ENCODE results near the gene TTR.
A peak's percentile ranks its signal among the peaks of the same experiment; 100 is the strongest.

TTR gene

DNA sequence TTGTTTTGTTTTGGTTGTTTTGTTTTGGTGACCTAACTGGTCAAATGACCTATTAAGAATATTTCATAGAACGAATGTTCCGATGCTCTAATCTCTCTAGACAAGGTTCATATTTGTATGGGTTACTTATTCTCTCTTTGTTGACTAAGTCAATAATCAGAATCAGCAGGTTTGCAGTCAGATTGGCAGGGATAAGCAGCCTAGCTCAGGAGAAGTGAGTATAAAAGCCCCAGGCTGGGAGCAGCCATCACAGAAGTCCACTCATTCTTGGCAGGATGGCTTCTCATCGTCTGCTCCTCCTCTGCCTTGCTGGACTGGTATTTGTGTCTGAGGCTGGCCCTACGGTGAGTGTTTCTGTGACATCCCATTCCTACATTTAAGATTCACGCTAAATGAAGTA lies at the start of gene TTR:
Gene TTR (plus strand): TSS at position 250 of the 400 bp plus-strand sequence. CDS start 26 bp downstream, at position 276.
- no peak for DNase-seq

DNA sequence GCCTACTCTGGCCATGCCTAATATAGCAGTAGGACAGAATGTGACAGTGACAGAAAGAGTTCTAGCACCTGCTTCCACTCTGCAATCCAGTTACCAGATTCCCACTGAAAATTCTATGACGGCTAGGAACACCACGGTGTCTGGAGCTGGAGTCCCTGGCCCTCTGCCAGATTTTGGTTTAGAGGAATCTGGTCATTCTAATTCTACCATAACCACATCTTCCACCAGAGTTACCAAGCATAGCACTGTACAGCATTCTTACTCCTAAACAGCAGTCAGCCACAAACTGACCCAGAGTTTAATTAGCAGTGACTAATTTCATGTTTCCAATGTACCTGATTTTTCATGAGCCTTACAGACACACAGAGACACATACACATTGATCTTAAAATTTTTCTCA lies 45.2 kb upstream of the TTR start:
- no peak for DNase-seq

DNA sequence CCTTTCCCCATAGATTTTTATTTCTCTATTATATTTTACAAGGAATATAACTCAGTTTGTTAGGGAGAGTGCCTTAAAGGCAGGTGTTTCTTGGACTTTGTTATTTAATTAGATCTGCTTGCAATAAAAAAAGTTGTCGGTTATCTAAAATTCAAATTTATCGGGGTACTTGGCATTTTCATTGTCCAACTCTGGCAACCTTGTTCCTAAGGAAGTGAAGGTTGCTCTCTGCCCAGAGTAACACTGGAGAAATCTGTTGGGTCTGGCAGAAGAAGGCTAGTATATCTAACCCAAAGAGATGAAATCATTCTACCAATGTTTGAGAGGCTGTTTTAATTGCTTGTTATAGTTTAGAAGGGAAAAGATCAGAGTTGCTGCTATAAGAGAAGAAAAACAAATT lies 42.8 kb upstream of the TTR start:
- no peak for DNase-seq

- DNase-seq = no peak
Measured at GRCh38 chr18:31549416-31549815, 42.3 kb upstream of the TTR start.

DNA sequence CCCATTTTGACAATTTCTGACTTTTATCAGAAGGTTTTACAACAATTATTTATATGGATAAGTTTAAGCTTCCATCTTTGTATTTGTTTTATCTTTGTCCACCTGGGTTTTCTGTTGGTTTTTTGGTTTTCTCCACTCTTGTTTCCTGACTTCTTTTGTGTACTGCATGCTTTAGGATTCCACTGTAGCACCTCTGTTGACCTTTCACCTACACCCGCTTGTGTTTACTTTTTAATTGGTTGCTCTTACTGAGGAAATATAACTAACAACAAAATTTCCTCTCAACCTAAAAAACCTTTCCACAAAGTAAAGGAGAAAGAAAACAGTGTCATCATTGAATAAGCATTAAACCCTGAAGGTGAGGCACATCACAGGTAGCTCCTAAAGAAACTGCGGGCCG lies 39.8 kb upstream of the TTR start:
- no peak for DNase-seq

- DNase-seq = no peak
Measured at GRCh38 chr18:31553800-31554199, 37.9 kb upstream of the TTR start.

DNA sequence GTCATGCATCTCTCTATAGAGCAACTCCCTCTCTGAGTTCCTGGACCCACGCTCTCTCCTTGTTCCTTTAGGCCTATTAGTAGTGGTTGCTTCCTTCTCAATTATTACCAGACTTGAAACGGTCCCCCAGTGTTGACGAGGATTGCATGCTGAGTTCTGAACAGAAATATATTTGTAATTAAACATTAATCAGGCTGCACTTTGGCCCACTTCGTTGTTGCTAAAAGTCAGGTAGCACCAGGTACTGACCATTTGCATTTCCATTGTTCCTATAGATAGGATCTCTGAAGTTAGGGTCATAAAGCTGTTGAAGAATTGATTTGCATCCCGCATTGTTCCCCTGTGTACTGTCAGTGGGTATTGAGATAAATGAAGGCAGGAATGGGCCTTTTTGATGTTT lies 36.9 kb upstream of the TTR start:
- DNase-seq = no peak

- DNase-seq = peak; percentile 35
Measured at GRCh38 chr18:31555971-31556747, 35.5 kb upstream of the TTR start.

DNA sequence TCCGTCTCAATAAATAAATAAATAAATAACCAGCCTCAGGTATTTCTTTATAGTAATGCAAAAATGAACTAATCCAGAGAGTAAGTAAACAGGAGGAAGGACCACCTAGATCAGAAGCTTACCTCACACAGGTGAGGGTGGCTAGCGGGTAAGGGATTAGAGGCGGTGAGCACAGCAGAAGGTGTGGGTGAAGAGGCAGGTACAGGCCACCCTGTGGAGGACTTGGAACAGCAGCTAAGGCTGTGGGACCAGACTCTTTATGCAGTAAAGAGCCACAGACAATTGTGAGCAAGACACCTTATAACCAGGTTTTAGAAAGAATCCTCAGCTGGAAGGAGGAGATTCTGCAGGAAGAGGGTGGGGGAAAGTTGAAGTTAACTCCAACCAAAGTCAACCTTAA lies 34.2 kb upstream of the TTR start:
- no peak for DNase-seq

DNA sequence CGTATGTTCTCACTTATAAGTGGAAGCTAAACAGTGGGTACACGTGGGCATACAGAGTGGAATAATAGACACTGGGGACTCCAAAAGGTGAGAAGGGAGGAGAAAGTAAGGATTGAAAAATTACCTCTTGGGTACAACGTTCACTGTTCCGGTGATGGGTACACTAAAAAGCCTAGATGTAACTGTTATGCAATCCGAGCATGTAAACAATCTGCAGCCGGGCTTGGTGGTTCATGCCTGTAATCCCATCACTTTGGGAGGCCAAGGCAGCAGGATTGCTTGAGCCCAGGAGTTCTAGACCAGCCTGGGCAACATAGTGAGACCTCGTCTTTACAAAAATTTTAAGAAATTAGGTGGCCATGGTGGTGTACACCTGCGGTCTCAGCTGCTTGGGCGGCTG lies 33.1 kb upstream of the TTR start:
- no peak for DNase-seq

DNA sequence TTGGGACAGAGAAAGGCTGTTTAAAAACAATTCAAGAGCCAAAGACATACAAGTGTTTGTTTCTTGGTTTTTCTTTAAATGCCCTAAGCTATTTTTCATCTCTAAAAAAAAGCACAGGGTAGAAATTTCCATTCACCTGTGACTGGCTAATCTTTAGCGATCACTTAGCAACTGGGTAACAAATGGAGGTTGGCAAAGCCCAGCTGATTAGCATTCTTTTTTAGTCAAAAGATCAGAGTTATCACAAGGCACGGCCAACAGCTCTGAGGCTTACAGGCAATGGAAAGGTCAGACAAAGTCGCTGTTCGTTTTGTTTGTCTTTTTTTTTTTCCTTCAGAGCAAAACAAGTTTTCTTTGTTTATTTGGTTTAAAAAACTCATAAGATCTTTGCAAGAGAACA lies 29.0 kb upstream of the TTR start:
- no peak for DNase-seq

DNA sequence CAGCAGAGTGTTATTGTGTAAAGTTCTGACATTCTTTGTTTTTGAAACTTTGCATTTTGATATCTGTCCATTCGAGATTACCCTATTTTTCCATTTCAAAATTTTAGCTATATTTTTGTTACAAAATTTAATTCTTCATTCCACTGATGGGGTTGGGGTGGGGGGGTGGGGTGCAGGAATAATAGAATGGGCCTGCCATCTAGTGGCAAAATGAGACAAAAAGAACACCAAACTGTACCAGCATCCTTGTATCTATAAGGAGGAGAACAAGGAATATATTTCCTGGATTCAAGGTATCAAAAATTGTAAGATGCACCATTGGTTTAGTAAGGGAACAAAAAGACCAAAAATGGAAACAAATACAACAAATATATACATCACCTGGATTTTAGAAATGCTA lies 27.9 kb upstream of the TTR start:
- no peak for DNase-seq

- DNase-seq = no peak
Measured at GRCh38 chr18:31565345-31565744, 26.3 kb upstream of the TTR start.

GRCh38 chr18:31565782-31566512 lies 25.7 kb upstream of the TTR start:
- no peak for DNase-seq

GRCh38 chr18:31566576-31567306 lies 24.9 kb upstream of the TTR start:
- no peak for DNase-seq

GRCh38 chr18:31572368-31572767 lies 19.3 kb upstream of the TTR start:
- DNase-seq = no peak

DNA sequence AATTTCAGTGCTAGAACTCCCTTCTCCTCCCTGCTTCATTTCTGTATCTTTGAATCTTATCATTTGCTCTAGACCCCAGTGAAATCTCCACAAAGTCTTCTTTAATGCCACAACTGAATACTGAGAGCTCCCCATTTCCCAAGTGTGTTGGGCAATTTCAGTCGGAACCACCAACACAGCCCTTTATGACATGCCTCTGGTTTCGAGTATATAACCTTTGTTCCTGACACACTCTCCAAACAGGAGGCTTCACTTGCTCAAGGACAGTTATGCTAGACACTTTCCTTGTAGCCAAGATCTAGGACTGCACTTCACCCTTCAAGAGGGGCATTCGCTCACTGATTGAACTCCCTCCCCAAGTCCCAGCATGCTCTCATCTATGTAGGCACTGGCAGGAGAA lies 18.6 kb upstream of the TTR start:
- no peak for DNase-seq

DNA sequence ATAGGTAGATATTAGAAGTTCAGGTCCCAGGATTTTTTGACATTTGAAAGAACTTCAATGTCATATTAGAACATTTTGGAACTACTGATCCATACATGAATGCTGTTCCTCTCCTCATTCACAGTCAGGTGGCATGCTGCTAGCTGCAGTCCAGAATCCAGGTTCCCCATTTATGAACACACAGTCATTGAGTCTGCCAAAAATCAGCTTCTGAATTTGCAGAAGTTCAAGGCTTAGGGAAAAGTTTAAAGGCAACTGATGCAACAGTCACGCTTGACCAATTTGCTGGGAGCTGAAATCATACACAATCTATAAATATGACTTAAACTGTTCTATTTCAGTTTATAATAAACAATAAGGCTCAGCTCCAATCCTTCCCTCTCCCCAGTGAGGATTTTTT lies 17.3 kb upstream of the TTR start:
- DNase-seq = no peak

DNA sequence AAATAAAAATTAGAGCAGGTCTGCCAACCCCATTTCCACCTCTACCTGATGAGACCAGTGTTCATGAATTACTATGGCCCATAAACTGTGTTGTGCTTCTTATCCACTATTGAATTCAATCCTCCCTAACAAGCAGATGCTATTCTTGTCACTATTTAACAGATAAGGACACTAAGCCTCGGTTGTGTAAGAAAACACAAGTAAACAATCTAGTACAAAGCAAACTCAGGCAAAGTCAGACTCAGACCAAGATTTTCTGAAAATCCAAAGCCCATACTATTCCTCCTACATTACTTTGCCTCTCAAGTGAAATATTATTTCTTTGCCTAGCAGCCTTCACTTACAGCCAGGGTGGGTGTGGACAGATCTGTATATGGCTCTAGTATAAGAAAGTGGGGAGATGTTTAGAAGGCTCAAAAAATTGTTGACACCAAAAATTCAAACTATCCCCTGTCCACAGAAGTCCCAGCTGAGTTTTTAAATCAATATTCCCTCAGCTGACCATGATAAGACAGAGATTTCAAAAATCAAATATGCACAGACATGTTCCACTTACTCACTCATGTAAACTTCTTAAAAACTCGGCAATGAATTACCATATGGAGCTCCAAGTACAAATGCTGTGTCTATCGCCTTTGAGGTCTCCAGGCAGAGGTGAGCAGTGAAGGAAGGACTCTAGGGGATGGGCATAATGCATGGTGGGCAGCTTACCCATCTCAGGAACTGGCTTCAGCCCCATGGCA lies 16.0 kb upstream of the TTR start:
- DNase-seq = no peak

DNA sequence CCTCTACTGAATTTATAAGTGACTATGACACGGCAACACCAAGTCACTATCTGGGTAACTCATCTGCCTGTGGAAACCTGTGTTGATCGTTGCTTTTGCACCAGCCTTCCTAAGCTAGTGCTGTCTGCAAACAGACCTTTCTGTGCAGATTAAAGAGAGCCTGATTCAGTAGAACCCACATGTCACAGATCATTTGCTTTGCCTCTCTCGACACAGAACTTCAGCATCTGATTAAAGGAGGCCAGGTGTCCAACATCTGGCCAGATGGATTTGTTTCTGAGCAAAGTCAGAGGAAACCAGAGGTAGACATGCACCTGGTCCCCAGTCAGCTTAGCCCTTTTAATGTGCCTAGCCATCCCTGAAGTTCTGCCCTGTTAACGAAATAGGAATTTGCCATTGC lies 15.0 kb upstream of the TTR start:
- no peak for DNase-seq

GRCh38 chr18:31577195-31577594 lies 14.5 kb upstream of the TTR start:
- DNase-seq = no peak

GRCh38 chr18:31578126-31578525 lies 13.6 kb upstream of the TTR start:
- no peak for DNase-seq

DNA sequence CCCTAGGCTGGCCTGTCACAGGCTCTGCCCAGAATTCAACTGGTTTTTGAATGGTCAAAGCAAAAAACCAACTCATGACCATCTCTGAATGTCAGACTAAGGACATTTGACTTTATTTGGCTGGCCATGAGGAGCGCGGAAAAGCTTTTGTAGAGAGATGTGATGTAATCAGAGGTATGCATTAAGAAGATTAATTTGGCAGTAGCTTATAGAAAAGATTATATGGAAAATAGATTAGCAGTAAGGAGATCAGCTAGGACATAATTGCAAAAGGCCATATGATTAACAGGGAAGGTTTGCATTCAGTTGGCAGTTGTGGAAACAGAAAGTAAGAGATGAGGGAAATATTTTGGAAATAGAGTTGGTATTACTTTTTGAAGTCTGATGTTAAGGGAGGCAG lies 12.3 kb upstream of the TTR start:
- no peak for DNase-seq

All from T1000 (cell line).